ENCODE measurements around the gene PPM1H. TPM values are rescaled to one million over a fixed set of nuclear protein-coding genes. Genes with fewer than 3 reads are reported as not detected.

Gene PPM1H
- total RNA-seq, 4 donors from 2014 or later = 0.83 to 3.0 (median 2.3) TPM

DNA sequence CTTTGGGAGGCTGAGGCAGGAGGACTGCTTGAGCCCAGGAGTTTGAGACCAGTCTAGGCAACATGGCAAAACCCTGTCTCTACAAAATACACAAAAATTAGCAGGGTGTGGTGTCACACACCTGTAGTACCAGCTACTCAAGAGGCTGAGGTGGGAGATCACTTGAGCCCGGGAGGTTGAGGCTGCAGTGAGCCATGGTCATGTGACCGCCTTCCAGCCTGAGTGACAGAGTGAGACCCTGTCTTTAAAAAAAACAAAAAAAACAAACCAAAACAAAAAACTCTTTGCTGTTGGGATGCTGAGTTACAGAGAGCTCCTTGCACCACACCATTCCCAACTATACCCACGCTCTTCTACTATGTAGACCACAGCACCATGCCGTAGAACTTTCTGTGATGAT lies 221.2 kb downstream of the PPM1H start:
- DNase-seq (ENCODE audit: extremely low spot score) = no peak
- H3K9me3 ChIP-seq = no peaks in the 10 kb centered on the region
- H3K4me1 ChIP-seq = peaks cover 6 to 16% (median 11%) of the 10 kb centered on the region in 4 donors
- H3K4me3 ChIP-seq = no peak overlapping the region
- no peaks in the 10 kb centered on the region for H3K36me3 ChIP-seq
- no peak overlapping the region for H3K27ac ChIP-seq (replicated peaks in 1 of 4)
- intact Hi-C loops (cut with DNase I) = no loop called here
- H3K27me3 ChIP-seq = no peaks in the 10 kb centered on the region
- WGBS = 97% methylated on average over 4 of the region's 4 CpGs
- no peak for TF ChIP-seq POLR2AphosphoS5 (IDR thresholded peaks at IDR 0.05)
- TF ChIP-seq POLR2A (IDR thresholded peaks at IDR 0.05; ENCODE audit: low read depth) = no peak
- TF ChIP-seq, protein P1, sequence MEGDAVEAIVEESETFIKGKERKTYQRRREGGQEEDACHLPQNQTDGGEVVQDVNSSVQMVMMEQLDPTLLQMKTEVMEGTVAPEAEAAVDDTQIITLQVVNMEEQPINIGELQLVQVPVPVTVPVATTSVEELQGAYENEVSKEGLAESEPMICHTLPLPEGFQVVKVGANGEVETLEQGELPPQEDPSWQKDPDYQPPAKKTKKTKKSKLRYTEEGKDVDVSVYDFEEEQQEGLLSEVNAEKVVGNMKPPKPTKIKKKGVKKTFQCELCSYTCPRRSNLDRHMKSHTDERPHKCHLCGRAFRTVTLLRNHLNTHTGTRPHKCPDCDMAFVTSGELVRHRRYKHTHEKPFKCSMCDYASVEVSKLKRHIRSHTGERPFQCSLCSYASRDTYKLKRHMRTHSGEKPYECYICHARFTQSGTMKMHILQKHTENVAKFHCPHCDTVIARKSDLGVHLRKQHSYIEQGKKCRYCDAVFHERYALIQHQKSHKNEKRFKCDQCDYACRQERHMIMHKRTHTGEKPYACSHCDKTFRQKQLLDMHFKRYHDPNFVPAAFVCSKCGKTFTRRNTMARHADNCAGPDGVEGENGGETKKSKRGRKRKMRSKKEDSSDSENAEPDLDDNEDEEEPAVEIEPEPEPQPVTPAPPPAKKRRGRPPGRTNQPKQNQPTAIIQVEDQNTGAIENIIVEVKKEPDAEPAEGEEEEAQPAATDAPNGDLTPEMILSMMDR (IDR thresholded peaks at IDR 0.05) = no peak
- no peak for TF ChIP-seq EP300 (IDR thresholded peaks at IDR 0.05)

DNA sequence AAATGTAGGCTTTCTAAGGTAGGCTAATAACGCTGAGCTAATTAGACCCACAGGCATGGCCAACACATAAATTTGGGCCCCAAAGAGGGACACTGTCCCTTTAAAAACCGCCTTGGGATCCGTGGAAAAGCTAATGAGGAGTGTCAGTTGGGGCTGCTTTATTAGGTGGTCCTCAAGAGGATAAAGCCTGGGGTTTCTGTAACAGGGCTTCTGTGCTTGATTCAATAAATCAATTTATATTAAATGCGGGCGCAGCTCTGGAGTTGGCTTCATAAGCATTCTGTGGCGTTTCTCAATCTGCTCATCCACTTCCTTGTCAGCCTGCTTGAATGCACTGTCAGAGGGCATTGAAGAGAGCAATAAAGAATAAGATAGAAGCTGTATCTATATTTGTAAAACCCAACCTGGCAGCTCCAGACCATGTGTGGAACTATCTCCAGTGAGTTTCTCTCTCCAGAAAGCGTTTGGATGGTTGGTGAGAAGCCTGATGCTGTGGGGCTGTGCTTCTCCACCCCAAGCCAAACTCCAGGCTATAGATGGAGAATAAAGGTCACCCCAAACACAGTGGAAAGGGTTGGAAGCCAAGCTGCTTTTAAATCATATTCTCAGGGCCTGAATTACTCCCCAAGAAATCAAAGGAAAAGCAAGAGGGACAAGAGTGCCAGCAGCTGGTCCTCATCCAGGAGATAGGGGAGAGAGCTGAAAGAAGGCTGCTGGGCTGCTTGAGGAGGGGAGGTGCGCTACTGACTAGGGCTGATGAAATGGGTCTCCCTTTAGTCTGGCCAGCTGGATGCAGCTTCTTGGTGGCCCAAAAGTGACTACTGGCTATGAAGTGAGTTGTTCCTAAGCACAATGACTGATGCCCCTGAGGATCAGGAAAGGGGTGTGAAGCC lies 222.0 kb downstream of the PPM1H start:
- no peaks in the 10 kb centered on the region for H3K27me3 ChIP-seq
- no peak overlapping the region for H3K4me3 ChIP-seq
- H3K4me1 ChIP-seq = peaks cover 6 to 16% (median 11%) of the 10 kb centered on the region in 4 donors
- no peak overlapping the region for H3K27ac ChIP-seq (replicated peaks in 1 of 4)
- DNase-seq (ENCODE audit: extremely low spot score) = no peak
- intact Hi-C loops (cut with DNase I) = no loop called here
- WGBS = 87% methylated on average over 8 of the region's 8 CpGs
- H3K9me3 ChIP-seq = no peaks in the 10 kb centered on the region
- TF ChIP-seq EP300 (IDR thresholded peaks at IDR 0.05) (no peak), POLR2A (IDR thresholded peaks at IDR 0.05; ENCODE audit: low read depth) (no peak)
- H3K36me3 ChIP-seq = no peaks in the 10 kb centered on the region

DNA sequence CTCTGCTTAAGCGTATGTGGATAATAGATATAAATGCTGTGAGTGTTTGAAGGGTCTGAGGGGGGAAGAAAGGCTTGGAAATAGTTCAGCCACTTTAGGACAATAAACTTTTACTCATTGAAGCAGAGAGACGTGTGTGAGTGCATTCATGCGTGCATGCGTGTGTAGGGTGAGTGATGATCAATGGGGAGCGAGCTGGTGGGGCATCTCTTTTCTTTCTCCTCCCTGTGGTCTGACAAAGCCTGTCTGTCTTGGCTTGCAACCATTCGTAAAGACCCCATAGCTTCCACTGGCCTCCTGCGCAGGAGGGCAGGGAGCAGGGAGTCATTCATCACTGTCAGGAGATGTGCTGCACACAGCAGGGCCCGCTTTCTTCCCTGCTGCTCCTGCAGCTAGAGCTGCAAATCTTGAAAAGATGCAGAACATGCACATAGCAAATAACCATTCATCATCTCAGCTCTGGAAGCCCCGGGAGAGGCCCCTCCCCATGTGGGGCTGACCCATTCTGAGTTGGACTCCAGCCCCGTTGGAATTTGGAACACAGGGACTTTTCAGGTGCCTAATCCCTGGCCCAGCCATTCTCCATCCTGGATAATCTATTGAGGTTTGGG lies 223.2 kb downstream of the PPM1H start:
- intact Hi-C loops (cut with DNase I) = no loop called here
- DNase-seq (ENCODE audit: extremely low spot score) = no peak
- WGBS = 77% methylated on average over 8 of the region's 10 CpGs

DNA sequence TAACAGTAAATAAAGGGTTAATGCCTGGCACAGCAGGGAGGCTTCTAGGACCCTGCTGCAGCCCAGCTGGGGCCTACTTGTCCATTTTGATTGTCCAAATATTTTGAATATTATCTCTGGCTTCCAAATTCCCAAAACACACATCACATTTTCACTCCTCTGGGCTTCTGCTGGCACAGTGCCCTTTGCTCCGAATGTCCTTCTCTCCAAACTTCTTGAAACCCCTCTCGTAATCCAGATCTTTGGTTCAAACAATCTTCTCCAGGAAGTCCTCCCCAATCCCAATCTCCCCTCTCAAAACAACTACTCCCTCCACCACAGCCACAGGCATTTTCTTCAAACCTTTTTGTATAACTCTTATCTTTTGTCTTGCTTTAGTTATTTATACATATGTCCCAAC lies 225.6 kb downstream of the PPM1H start:
- Histone ChIP-seq H3K27ac (replicated peaks in 1 of 4) (no peak overlapping the region), H3K27me3 (no peaks in the 10 kb centered on the region), H3K9me3 (no peaks in the 10 kb centered on the region), H3K36me3 (no peaks in the 10 kb centered on the region), H3K4me3 (no peak overlapping the region), H3K4me1 (peaks cover under 1 to 11% (median 7%) of the 10 kb centered on the region in 4 donors)
- TF ChIP-seq EP300 (IDR thresholded peaks at IDR 0.05) = no peak
- no peak for TF ChIP-seq POLR2AphosphoS5 (IDR thresholded peaks at IDR 0.05)
- TF ChIP-seq POLR2A (IDR thresholded peaks at IDR 0.05; ENCODE audit: low read depth) = no peak
- TF ChIP-seq, protein P1 (IDR thresholded peaks at IDR 0.05) = no peak
- intact Hi-C loops (cut with DNase I) = no loop called here
- no peak for DNase-seq (ENCODE audit: extremely low spot score)
- 47% methylated on average over 2 of the region's 2 CpGs for WGBS

More for the DNA sequence above, 223.2 kb downstream of the PPM1H start:
- Histone ChIP-seq H3K27ac (replicated peaks in 1 of 4) (no peak overlapping the region), H3K4me1 (peaks cover 6 to 16% (median 11%) of the 10 kb centered on the region in 4 donors), H3K4me3 (no peak overlapping the region), H3K36me3 (no peaks in the 10 kb centered on the region), H3K9me3 (no peaks in the 10 kb centered on the region), H3K27me3 (no peaks in the 10 kb centered on the region)
- TF ChIP-seq POLR2A (IDR thresholded peaks at IDR 0.05; ENCODE audit: low read depth) (no peak), POLR2AphosphoS5 (IDR thresholded peaks at IDR 0.05) (no peak), EP300 (IDR thresholded peaks at IDR 0.05) (no peak)
- TF ChIP-seq, protein P1 (IDR thresholded peaks at IDR 0.05) = no peak

DNA sequence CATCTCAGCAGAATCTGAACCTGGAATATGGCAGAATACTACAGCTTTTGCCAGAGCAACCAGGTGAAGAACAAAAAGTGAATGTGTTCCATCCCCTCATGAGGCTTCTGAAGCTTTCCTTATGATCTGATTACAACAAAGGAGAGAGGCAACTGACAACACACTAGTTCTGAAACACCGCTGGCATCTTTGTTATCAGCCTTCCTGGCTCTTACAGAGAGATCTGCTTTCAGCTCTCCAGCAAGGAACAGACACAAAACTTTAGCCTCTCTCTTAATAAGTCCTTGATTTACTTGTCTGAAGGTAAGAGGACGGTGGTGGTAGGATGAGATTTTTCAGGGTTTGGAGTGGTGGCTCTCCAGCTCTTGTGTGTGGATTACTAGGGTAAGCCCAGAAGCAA lies 227.0 kb downstream of the PPM1H start:
- no peaks in the 10 kb centered on the region for H3K27me3 ChIP-seq
- no peak for DNase-seq (ENCODE audit: extremely low spot score)
- H3K27ac ChIP-seq (replicated peaks in 1 of 4) = no peak overlapping the region
- TF ChIP-seq POLR2AphosphoS5 (IDR thresholded peaks at IDR 0.05) (no peak), POLR2A (IDR thresholded peaks at IDR 0.05; ENCODE audit: low read depth) (no peak), EP300 (IDR thresholded peaks at IDR 0.05) (no peak)
- TF ChIP-seq, protein P1 (IDR thresholded peaks at IDR 0.05) = no peak
- no peak overlapping the region for H3K4me3 ChIP-seq
- H3K4me1 ChIP-seq = peaks cover 8 to 19% (median 16%) of the 10 kb centered on the region in 4 donors
- H3K9me3 ChIP-seq = no peaks in the 10 kb centered on the region
- WGBS = 100% methylated on average over 2 of the region's 2 CpGs
- intact Hi-C loops (cut with DNase I) = no loop called here
- no peaks in the 10 kb centered on the region for H3K36me3 ChIP-seq
